Endothelial cell of umbilical vein (primary cell): Measurements from ENCODE around the gene FMN1. TPM values are rescaled to one million over a fixed set of nuclear protein-coding genes. Genes with fewer than 3 reads are reported as not detected.

ENCODE experiments used
- BruUV-seq: library from RNA; stranded (reverse); fragments of 400-500 nt; replicated peaks from 2 replicates; lab custom pipeline; 2021; lab: Mats Ljungman, UMichigan
- CTCF ChIA-PET: fragments of 300-600, 350-600 bp; sonication (Branson Sonifier 250); formaldehyde crosslinking; loops from one replicate; lab custom pipeline; 2021; ENCODE audit warnings: antibody characterized with exemption, inconsistent platforms; lab: Charles Lee
- POLR2A ChIA-PET: fragments of 300-600, 350-600 bp; sonication (Branson Sonifier 250); formaldehyde crosslinking; loops from one replicate; lab custom pipeline; 2021; ENCODE audit warnings: antibody characterized with exemption, inconsistent platforms; lab: Charles Lee
- DNase-seq: peaks from one replicate; pipeline ENCODE4 v3.0.0-alpha.2; 2011; ENCODE audit warnings: low read depth, low spot score
- FAIRE-seq: peaks from 2 replicates; lab custom pipeline; 2011; peaks lifted over from hg19 to GRCh38; lab: Jason Lieb, UNC
- H2AFZ ChIP-seq: 2 replicates; pipeline ENCODE4 v1.6.0; 2012; ENCODE audit warnings: low read depth, low read length, control low read depth, inconsistent platforms
- H3K27ac ChIP-seq: 2 replicates; pipeline ENCODE4 v1.5.1; 2011; ENCODE audit warnings: low read depth, mild to moderate bottlenecking, control low read depth, low read length, moderate library complexity; ENCODE audit not compliant: insufficient read depth
- H3K27me3 ChIP-seq, 2 experiments: 2 replicates each; pipeline versions ENCODE4 v1.6.0 to v1.6.1; 2011; ENCODE audit warnings: low read length in 2 of 2, mixed read lengths in 1 of 2; ENCODE audit not compliant: control insufficient read depth in 2 of 2, insufficient read depth in 2 of 2
- H3K36me3 ChIP-seq, 2 experiments: 2 replicates in 1 of 2; 3 replicates in 1 of 2; pipeline ENCODE4 v1.5.1; 2011; ENCODE audit warnings: low read length in 2 of 2, mild to moderate bottlenecking in 1 of 2, moderate library complexity in 1 of 2; ENCODE audit not compliant: control insufficient read depth in 2 of 2, insufficient read depth in 2 of 2; ENCODE audit errors: extremely low read depth in 1 of 2
- H3K4me1 ChIP-seq: 3 replicates; pipeline ENCODE4 v1.5.1; 2011; ENCODE audit warnings: mild to moderate bottlenecking, low read length; ENCODE audit not compliant: control insufficient read depth, insufficient read depth; ENCODE audit errors: extremely low read depth
- H3K4me2 ChIP-seq: 2 replicates; pipeline ENCODE4 v1.6.1; 2011; ENCODE audit warnings: low read length, control low read depth, mixed read lengths; ENCODE audit not compliant: insufficient read depth
- H3K4me3 ChIP-seq, 3 experiments: fragments of 200-600 bp in 1 of 3; sonication (generic), shearing (Covaris generic) in 1 of 3; replicated peaks in 1 of 3; 2 replicates each; pipeline ENCODE4 v1.5.1; 2011 to 2016; ENCODE audit warnings: control low read depth in 3 of 3, low read length in 3 of 3, mild to moderate bottlenecking in 2 of 3, inconsistent platforms in 1 of 3, low read depth in 1 of 3, moderate library complexity in 1 of 3; ENCODE audit not compliant: insufficient read depth in 1 of 3
- H3K79me2 ChIP-seq: 2 replicates; pipeline ENCODE4 v1.6.0; 2012; ENCODE audit warnings: low read length, inconsistent platforms; ENCODE audit not compliant: control insufficient read depth, insufficient read depth
- H3K9ac ChIP-seq: replicated peaks from 2 replicates; pipeline ENCODE3; 2011; ENCODE audit warnings: low read length, control low read depth; ENCODE audit not compliant: insufficient read depth; ENCODE audit errors: extremely low read depth
- H3K9me1 ChIP-seq: replicated peaks from 3 replicates; pipeline ENCODE4 v1.6.0; 2011; ENCODE audit warnings: mild to moderate bottlenecking, low read length; ENCODE audit not compliant: control insufficient read depth, insufficient read depth; ENCODE audit errors: extremely low read depth
- H3K9me3 ChIP-seq: replicated peaks from 2 replicates; pipeline ENCODE4 v1.5.1; 2012; ENCODE audit warnings: low read length, inconsistent platforms; ENCODE audit not compliant: control insufficient read depth, insufficient read depth
- H4K20me1 ChIP-seq: replicated peaks from 2 replicates; pipeline ENCODE3; 2011; ENCODE audit warnings: mild to moderate bottlenecking, low read length; ENCODE audit not compliant: control insufficient read depth, insufficient read depth; ENCODE audit errors: extremely low read depth
- CTCF ChIP-seq, 2 donors: IDR thresholded peaks; 1 replicate in 1 of 2; 2 replicates in 1 of 2; pipeline ENCODE4 v1.5.1; 2011; ENCODE audit warnings: low read length in 2 of 2, mild to moderate bottlenecking in 2 of 2, moderate library complexity in 2 of 2, control low read depth in 1 of 2, inconsistent platforms in 1 of 2, low read depth in 1 of 2; ENCODE audit not compliant: insufficient read depth in 1 of 2; ENCODE audit errors: extremely low read depth in 1 of 2
- EZH2 ChIP-seq: IDR thresholded peaks from 2 replicates; pipeline ENCODE4 v1.6.1; 2012; ENCODE audit warnings: borderline replicate concordance, low read depth, mild to moderate bottlenecking, moderate library complexity, low read length, inconsistent platforms; ENCODE audit not compliant: severe bottlenecking
- FOS ChIP-seq: IDR thresholded peaks from 2 replicates; pipeline ENCODE4 v1.6.1; 2011; ENCODE audit warnings: mild to moderate bottlenecking, low read length, moderate library complexity, borderline replicate concordance; ENCODE audit not compliant: insufficient read depth
- GATA2 ChIP-seq: IDR thresholded peaks from 2 replicates; pipeline ENCODE4 v1.7.0; 2011; ENCODE audit warnings: low read depth, mild to moderate bottlenecking, moderate library complexity, mixed read lengths, low read length; ENCODE audit not compliant: insufficient read length, insufficient read depth
- JUN ChIP-seq: IDR thresholded peaks from 2 replicates; pipeline ENCODE4 v1.6.1; 2011; ENCODE audit warnings: borderline replicate concordance, low read depth; ENCODE audit not compliant: insufficient read length, insufficient read depth
- MAX ChIP-seq: IDR thresholded peaks from 2 replicates; pipeline ENCODE4 v1.6.1; 2011; ENCODE audit not compliant: insufficient read depth, insufficient read length
- MYC ChIP-seq: IDR thresholded peaks from one replicate; pipeline ENCODE4 v1.6.1; 2011; ENCODE audit warnings: mild to moderate bottlenecking, low read depth, low read length
- POLR2A ChIP-seq: IDR thresholded peaks from 2 replicates; pipeline ENCODE4 v1.6.1; 2012; ENCODE audit warnings: low read depth, mild to moderate bottlenecking, control low read depth, low read length
- POLR2AphosphoS5 ChIP-seq: IDR thresholded peaks from 2 replicates; pipeline ENCODE4 v1.6.1; 2012; ENCODE audit warnings: low read depth, mild to moderate bottlenecking, control low read depth, low read length, moderate library complexity; ENCODE audit not compliant: insufficient read depth
- dilution Hi-C: fragments of 300-500 bp; cut with MboI; formaldehyde crosslinking; loops from one replicate; pipeline ENCODE4 v1.15.0; 2019; ENCODE audit warnings: low sequenced_read_pairs; ENCODE audit not compliant: extremely low pct_ligation_motif_present
- intact Hi-C: fragments of 100-400 bp; cut with micrococcal nuclease; formaldehyde crosslinking; loops from one replicate; pipeline ENCODE4 v1.10.0; 2022
- polyA plus RNA-seq, 4 experiments: library from polyadenylated mRNA; depleted of rRNA in 3 of 4; stranded (reverse) in 3 of 4; unstranded in 1 of 4; fragments of >200 nt; gene quantifications; 2 replicates each; pipeline versions ENCODE4 v1.2.1 to v1.2.3, GENCODE V29; 2011 to 2012; ENCODE audit warnings: missing spikeins in 1 of 4
- total RNA-seq: library from RNA; stranded (reverse); gene quantifications from 2 replicates; pipeline ENCODE4 v1.2.3, GENCODE V29; 2021

The FMN1 gene
- total and polyA plus RNA-seq, 2 donors (not counting 3 experiments of a cell fraction or from before 2014, with no cell fraction given), result 0.01 to 0.29 TPM

- no peaks in the 10 kb centered on the region for H3K36me3 ChIP-seq
- H3K4me3 ChIP-seq, result no peak overlapping the region
- FAIRE-seq, result no peak
- no peak for DNase-seq
- H2AFZ ChIP-seq, result no peak overlapping the region
- H3K4me1 ChIP-seq, result no peaks in the 10 kb centered on the region
- dilution Hi-C loops, result no loop called here
- TF ChIP-seq GATA2 (no peak), POLR2AphosphoS5 (no peak), POLR2A (no peak), MYC (no peak), JUN (no peak)
- CTCF ChIA-PET, result no interaction called here
- peaks cover 0 to 2% of the 10 kb centered on the region in 2 experiments for H3K27me3 ChIP-seq
- H3K27ac ChIP-seq, result no peak overlapping the region
- no peak overlapping the region for H3K4me2 ChIP-seq
- no peak overlapping the region for H3K9ac ChIP-seq
- POLR2A ChIA-PET, result no interaction called here
- H3K9me1 ChIP-seq, result no peaks in the 10 kb centered on the region
- no TSS peak for BruUV-seq
- no peaks in the 10 kb centered on the region for H4K20me1 ChIP-seq
- intact Hi-C loops, result no loop called here
- no peaks in the 10 kb centered on the region for H3K9me3 ChIP-seq
- no peaks in the 10 kb centered on the region for H3K79me2 ChIP-seq
Measured at GRCh38 chr15:32799936-32800535, 394.5 kb downstream of the FMN1 start.

GRCh38 chr15:32796856-32797255 is 397.7 kb downstream of the FMN1 start:
- DNase-seq, result no peak
- Histone ChIP-seq H3K4me3 (no peak overlapping the region), H3K27me3 (peaks cover 0 to 2% of the 10 kb centered on the region in 2 experiments), H3K9ac (no peak overlapping the region), H3K4me2 (no peak overlapping the region), H3K9me3 (no peaks in the 10 kb centered on the region), H3K36me3 (no peaks in the 10 kb centered on the region), H3K9me1 (no peaks in the 10 kb centered on the region), H3K27ac (no peak overlapping the region), H3K4me1 (peaks cover 10% of the 10 kb centered on the region), H4K20me1 (no peaks in the 10 kb centered on the region), H3K79me2 (no peaks in the 10 kb centered on the region), H2AFZ (no peak overlapping the region)
- dilution Hi-C loops, result no loop called here
- FAIRE-seq, result no peak
- CTCF ChIA-PET, result interaction anchor here (0.8 to 1.8 kb wide), 3 partner anchors 8 to 139 kb away, joined by 3 to 5 read pairs (median 3); no protein-coding TSS in a partner anchor
- no TSS peak for BruUV-seq
- intact Hi-C loops, result no loop called here
- TF ChIP-seq GATA2 (no peak), EZH2 (no peak), CTCF (IDR thresholded peaks at IDR 0.05; ENCODE audit: extremely low read depth in 1 of 2, insufficient read depth in 1 of 2, low read depth in 1 of 2, low read length in 2 of 2) (no peak), JUN (no peak), POLR2AphosphoS5 (no peak), FOS (no peak), POLR2A (no peak), MYC (no peak), MAX (no peak)
- POLR2A ChIA-PET, result no interaction called here
